CD4-positive, alpha-beta T cell (primary cell): ENCODE results near the gene OR2G2. TPM values are rescaled to one million over a fixed set of nuclear protein-coding genes. Genes with fewer than 3 reads are reported as not detected.

ENCODE experiments used
- ATAC-seq: fragments of 200-7000 bp; cut with Tn5 transposase; one replicate; pipeline ENCODE4 v1.10.0; 2022; ENCODE audit warnings: mild to moderate bottlenecking; ENCODE audit not compliant: poor library complexity
- CTCF ChIA-PET: fragments of 350-600 bp; sonication (Branson Sonifier 250); formaldehyde crosslinking; loops from one replicate; lab custom pipeline; 2021; ENCODE audit warnings: antibody characterized with exemption, inconsistent platforms; lab: Charles Lee
- POLR2A ChIA-PET: fragments of 350-600 bp; sonication (Branson Sonifier 250); formaldehyde crosslinking; loops from one replicate; lab custom pipeline; 2021; ENCODE audit warnings: antibody characterized with exemption, inconsistent platforms; lab: Charles Lee
- DNase-seq, 14 experiments: peaks; one replicate each; pipeline ENCODE4 v3.0.0-alpha.2; 2013 to 2020; ENCODE audit warnings: mixed read lengths in 2 of 14
- H3K27ac ChIP-seq, 2 donors: one replicate each; pipeline versions ENCODE4 v1.5.1 to v1.7.0; 2013; ENCODE audit warnings: low read length in 2 of 2, low read depth in 1 of 2, mild to moderate bottlenecking in 1 of 2
- H3K27me3 ChIP-seq, 2 experiments: 1 replicate in 1 of 2; 2 replicates in 1 of 2; pipeline versions ENCODE4 v1.6.1 to v1.7.0; 2013; ENCODE audit warnings: low read length in 2 of 2, control low read depth in 1 of 2, mild to moderate bottlenecking in 1 of 2, moderate library complexity in 1 of 2; ENCODE audit not compliant: insufficient read depth in 2 of 2, control insufficient read depth in 1 of 2
- H3K36me3 ChIP-seq: one replicate; pipeline ENCODE4 v1.6.1; 2013; ENCODE audit warnings: low read length, control low read depth; ENCODE audit not compliant: insufficient read depth
- H3K4me1 ChIP-seq: one replicate; pipeline ENCODE4 v1.6.1; 2013; ENCODE audit warnings: low read length, control low read depth; ENCODE audit not compliant: insufficient read depth
- H3K4me3 ChIP-seq: one replicate; pipeline ENCODE4 v1.5.1; 2013; ENCODE audit warnings: mild to moderate bottlenecking, low read length, moderate library complexity
- H3K9me3 ChIP-seq, 2 experiments: 1 replicate in 1 of 2; 2 replicates in 1 of 2; pipeline versions ENCODE4 v1.6.1 to v1.7.0; 2013; ENCODE audit warnings: low read length in 2 of 2, mild to moderate bottlenecking in 2 of 2, control low read depth in 1 of 2, moderate library complexity in 1 of 2; ENCODE audit not compliant: control insufficient read depth in 1 of 2, insufficient read depth in 1 of 2
- H3K27ac Mint-ChIP-seq: one replicate; pipeline ENCODE4 v1.8.0; 2020; ENCODE audit warnings: mixed read lengths
- H3K27me3 Mint-ChIP-seq: one replicate; pipeline ENCODE4 v1.8.0; 2021; ENCODE audit warnings: mixed read lengths
- H3K36me3 Mint-ChIP-seq: one replicate; pipeline ENCODE4 v1.8.0; 2021; ENCODE audit warnings: low read depth, mixed read lengths
- H3K4me1 Mint-ChIP-seq: one replicate; pipeline ENCODE4 v1.8.0; 2021; ENCODE audit warnings: low read depth, mixed read lengths
- H3K4me3 Mint-ChIP-seq: one replicate; pipeline ENCODE4 v1.8.0; 2020; ENCODE audit warnings: mild to moderate bottlenecking, mixed read lengths
- H3K9me3 Mint-ChIP-seq: one replicate; pipeline ENCODE4 v1.8.0; 2020; ENCODE audit warnings: mixed read lengths
- intact Hi-C, 2 experiments: fragments of 100-400 bp; cut with DNase I in 1 of 2; cut with micrococcal nuclease in 1 of 2; formaldehyde crosslinking; loops; one replicate each; pipeline versions ENCODE4 v1.15.1 to v1.9.0; 2023 to 2025; cut with DNase I, micrococcal nuclease
- polyA plus RNA-seq, 2 donors: library from polyadenylated mRNA; unstranded; fragments of 120-200 nt; gene quantifications; one replicate each; pipeline ENCODE4 v1.2.1, GENCODE V29; 2013
- total RNA-seq, 174 experiments: library from RNA in 2 of 174; stranded (reverse) in 2 of 174; gene quantifications; one replicate each; pipeline ENCODE4 v1.2.3 and lab custom pipeline; 2021 to 2026
- TF ChIP-seq, protein P1 (sequence below): fragments of 200-600 bp; IDR thresholded peaks from one replicate; pipeline ENCODE4 v1.8.0; 2022; ENCODE audit warnings: antibody characterized with exemption, mild to moderate bottlenecking

OR2G2 gene, protein sequence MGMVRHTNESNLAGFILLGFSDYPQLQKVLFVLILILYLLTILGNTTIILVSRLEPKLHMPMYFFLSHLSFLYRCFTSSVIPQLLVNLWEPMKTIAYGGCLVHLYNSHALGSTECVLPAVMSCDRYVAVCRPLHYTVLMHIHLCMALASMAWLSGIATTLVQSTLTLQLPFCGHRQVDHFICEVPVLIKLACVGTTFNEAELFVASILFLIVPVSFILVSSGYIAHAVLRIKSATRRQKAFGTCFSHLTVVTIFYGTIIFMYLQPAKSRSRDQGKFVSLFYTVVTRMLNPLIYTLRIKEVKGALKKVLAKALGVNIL
- not detected for total RNA-seq
- not detected for polyA plus RNA-seq (2013, experiment 1 of 2)
- not detected for polyA plus RNA-seq (2013, experiment 2 of 2)
- 0 to 0.17 (median 0) reads per million in 172 experiments for total RNA-seq (lab: John Stamatoyannopoulos, UW)

DNA sequence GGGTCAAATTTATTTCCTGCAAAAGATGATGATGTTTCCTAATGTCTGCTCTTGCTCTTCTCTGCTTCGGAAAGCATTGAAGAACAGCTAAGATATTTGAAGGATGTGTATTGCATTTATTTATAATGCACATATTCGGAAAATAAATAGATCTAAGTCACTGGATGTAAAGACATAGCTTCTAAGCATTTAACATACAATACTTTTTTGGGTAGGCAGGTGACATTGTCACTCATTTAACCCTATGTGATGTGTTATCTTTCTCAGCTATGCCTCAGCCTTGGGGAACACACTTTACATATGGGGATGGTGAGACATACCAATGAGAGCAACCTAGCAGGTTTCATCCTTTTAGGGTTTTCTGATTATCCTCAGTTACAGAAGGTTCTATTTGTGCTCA is at the start of gene OR2G2:
OR2G2 (plus strand) TSS at position 301 of the 400 bp plus-strand sequence; CDS start at position 301, 0 bp downstream.
- Mint-ChIP-seq H3K27ac (no peak within 1 kb of the TSS), H3K27me3 (peaks cover 15% of the 10 kb centered on the region)
- CTCF ChIA-PET: no interaction called here

DNA sequence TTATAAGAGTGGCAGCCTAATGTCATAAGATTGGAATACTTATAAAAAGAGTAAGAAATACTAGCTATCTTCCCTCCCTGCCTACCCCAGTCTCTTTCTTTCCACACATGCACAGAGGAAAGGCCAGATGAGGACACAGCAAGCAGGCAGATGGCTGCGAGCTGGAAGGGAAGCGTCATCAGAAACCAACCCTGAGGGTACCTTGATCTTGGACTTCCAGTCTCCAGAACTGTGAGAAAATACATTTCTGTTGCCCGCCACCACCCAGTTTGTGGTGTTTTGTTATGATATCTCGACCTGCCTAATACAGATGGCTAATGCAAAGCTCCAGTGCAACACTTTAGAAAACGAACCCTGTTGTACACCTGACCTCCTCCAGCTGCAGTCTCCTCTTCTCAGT is 49.6 kb upstream of the OR2G2 start:
- CTCF ChIA-PET: no interaction called here
- Histone ChIP-seq H3K36me3 (no peaks in the 10 kb centered on the region), H3K27ac (no peak overlapping the region), H3K4me1 (no peaks in the 10 kb centered on the region), H3K27me3 (peaks cover 0 to 3% of the 10 kb centered on the region in 2 experiments), H3K4me3 (no peak overlapping the region), H3K9me3 (no peaks in the 10 kb centered on the region)
- Mint-ChIP-seq H3K36me3 (no peaks in the 10 kb centered on the region), H3K9me3 (no peaks in the 10 kb centered on the region), H3K27me3 (peaks cover 10% of the 10 kb centered on the region), H3K4me1 (no peaks in the 10 kb centered on the region), H3K4me3 (no peak overlapping the region), H3K27ac (no peak overlapping the region)
- DNase-seq (no peak), ATAC-seq (no peak)
- POLR2A ChIA-PET: no interaction called here
- TF ChIP-seq, protein P1, sequence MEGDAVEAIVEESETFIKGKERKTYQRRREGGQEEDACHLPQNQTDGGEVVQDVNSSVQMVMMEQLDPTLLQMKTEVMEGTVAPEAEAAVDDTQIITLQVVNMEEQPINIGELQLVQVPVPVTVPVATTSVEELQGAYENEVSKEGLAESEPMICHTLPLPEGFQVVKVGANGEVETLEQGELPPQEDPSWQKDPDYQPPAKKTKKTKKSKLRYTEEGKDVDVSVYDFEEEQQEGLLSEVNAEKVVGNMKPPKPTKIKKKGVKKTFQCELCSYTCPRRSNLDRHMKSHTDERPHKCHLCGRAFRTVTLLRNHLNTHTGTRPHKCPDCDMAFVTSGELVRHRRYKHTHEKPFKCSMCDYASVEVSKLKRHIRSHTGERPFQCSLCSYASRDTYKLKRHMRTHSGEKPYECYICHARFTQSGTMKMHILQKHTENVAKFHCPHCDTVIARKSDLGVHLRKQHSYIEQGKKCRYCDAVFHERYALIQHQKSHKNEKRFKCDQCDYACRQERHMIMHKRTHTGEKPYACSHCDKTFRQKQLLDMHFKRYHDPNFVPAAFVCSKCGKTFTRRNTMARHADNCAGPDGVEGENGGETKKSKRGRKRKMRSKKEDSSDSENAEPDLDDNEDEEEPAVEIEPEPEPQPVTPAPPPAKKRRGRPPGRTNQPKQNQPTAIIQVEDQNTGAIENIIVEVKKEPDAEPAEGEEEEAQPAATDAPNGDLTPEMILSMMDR: no peak
- intact Hi-C loops: no loop called here

More for the DNA sequence above, at the start of gene OR2G2:
- Mint-ChIP-seq H3K4me3 (no peak within 1 kb of the TSS), H3K36me3 (no peaks in the 10 kb centered on the region), H3K4me1 (no peaks in the 10 kb centered on the region), H3K9me3 (peaks cover 3% of the 10 kb centered on the region)
- no peaks in the 10 kb centered on the region for H3K36me3 ChIP-seq
- ATAC-seq (no peak), DNase-seq (no peak)
- TF ChIP-seq, protein P1: no peak
- peaks cover 0 to 4% of the 10 kb centered on the region in 2 experiments for H3K9me3 ChIP-seq
- no peak within 1 kb of the TSS for H3K27ac ChIP-seq
- no peaks in the 10 kb centered on the region for H3K4me1 ChIP-seq
- POLR2A ChIA-PET: no interaction called here
- H3K27me3 ChIP-seq: no peaks in the 10 kb centered on the region
- intact Hi-C loops: no loop called here
- H3K4me3 ChIP-seq: no peak within 1 kb of the TSS

DNA sequence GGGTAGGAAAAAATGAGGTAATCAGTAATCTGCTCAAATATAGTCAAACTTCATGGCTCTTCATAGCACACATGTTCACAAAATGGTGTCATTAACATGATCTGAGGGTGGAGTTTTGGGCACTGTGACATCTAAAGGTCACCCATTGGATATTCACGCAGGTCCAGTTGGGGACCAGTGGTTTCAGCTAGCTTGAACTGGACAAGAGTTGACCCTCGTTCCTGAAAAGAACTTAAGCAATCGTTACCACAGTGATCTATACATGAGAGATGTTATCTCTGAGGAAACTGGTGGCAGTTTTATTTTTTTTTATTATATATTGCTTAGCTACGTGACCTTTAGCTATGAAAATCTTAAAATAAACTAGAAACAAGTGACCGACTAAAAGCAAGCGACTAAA is 48.9 kb upstream of the OR2G2 start:
- intact Hi-C loops: no loop called here
- H3K4me3 Mint-ChIP-seq: no peak overlapping the region
- ATAC-seq (no peak), DNase-seq (no peak)
- Histone ChIP-seq H3K27ac (no peak overlapping the region), H3K4me1 (no peaks in the 10 kb centered on the region), H3K4me3 (no peak overlapping the region), H3K9me3 (no peaks in the 10 kb centered on the region), H3K27me3 (peaks cover 0 to 3% of the 10 kb centered on the region in 2 experiments), H3K36me3 (no peaks in the 10 kb centered on the region)
- no peaks in the 10 kb centered on the region for H3K9me3 Mint-ChIP-seq
- H3K4me1 Mint-ChIP-seq: no peaks in the 10 kb centered on the region
- no peaks in the 10 kb centered on the region for H3K36me3 Mint-ChIP-seq
- H3K27me3 Mint-ChIP-seq: peaks cover 10% of the 10 kb centered on the region
- ChIA-PET CTCF (no interaction called here), POLR2A (no interaction called here)
- H3K27ac Mint-ChIP-seq: no peak overlapping the region
- TF ChIP-seq, protein P1: no peak
